Endometrium (tissue), 2 donors: Measurements from ENCODE around the gene CAPN5.
"Not testable (repeated sequence)": the region's sequence is repeated elsewhere in the genome, so short reads cannot be mapped to it uniquely, and the experiment has no call there.

Experiments
- FAIRE-seq: peaks from 2 replicates; lab custom pipeline; 2012; peaks lifted over from hg19 to GRCh38; lab: Jason Lieb, UNC
- donor health status: control.
- donor health status: control.

Gene CAPN5

DNA sequence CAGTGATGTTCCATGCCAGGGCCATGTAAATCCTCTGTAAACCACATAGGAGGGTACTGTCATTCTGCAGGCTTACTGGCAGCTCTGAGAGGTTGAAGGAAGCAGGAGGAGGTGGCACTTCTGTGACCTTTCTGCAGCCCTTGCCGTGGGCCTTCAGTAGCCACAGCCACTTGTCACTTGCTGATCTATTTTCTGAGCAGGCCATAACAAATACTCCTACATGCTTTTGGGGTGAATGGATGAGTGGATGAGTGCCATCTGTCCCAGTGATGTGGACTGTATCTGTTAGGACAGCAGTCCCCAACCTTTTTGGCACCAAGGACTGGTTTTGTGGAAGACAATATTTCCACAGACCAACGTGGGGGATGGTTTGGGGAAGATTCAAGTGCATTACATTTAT, 22.4 kb upstream of the CAPN5 start:
- no peak for FAIRE-seq

DNA sequence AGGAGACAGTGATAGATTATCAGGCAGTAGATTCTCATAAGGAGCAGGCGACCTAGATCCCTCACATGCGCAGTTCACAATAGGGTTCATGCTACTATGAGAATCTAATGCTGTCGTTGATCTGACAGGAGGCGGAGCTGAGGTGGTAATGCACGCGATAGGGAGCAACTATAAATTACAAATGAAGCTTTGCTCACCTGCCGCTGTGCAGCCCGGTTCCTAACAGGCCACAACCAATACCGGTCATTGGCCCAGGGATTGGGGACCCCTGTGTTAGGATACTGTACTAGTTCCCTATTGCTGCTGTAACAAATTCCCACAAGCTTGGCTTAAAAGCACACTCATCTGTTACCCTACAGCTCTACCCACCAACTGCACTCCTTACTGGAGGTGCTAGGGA, 21.9 kb upstream of the CAPN5 start:
- FAIRE-seq: no peak

DNA sequence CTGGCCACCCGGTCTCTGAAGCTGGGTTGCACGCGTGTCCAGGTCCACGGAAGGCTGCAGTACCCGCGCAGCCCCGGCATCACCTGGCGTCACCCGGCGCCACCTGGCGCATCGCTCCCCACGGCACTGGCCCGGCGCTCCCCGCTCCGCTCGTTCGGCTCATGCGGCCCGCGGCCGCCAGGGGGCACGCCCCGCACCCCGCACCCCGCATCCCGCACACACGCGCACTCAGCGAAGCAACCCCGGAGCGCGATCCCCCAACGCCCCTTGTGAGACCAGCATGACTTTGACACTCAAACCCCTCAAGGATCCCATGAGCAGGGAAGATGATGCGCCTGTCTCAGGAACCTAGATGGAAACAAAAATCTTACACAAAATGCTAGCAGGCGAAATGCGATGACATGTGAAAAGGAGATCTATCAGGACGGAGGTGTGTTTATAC, 20.7 kb upstream of the CAPN5 start:
- FAIRE-seq: no peak

DNA sequence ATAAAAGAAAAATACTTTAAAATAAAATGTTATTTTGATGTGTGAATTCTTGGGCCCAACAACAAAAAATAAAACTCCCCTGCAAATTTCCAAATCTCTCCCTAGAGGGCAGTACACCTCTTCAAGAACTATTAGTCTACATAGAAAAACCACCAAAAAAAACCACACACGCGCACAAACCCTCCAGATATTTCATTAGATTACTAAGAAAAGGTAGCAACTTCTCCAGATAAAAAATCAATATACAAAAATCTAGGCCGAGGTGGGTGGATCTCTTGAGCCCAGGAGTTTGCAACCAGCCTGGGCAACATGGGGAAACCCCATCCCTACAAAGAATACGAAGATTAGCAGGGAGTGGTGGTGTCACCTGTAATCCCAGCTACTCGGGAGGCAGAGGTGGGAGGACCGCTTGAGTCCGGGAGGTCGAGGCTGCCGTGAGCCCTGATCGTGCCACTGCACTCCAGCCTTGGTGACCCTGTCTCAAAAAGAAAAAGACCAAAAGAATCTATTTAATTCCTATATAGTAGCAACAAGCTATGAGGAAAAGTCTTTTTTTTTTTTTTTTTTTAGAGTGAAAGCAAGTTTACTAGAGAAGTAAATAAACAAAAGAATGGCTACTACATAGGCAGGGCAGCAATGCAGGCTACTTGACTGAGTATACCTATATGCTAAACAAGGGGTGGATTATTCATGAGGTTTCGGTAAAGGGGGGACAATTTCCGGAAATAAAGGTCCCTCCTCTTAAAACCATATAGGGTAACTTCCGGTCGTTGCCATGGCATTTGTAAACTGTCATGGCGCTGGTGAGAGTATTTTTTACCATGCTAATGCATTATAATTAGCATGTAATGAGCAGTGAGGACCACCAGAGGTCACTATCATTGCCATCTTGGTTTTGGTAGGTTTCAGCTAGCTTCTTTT, 19.5 kb upstream of the CAPN5 start:
- FAIRE-seq: peak; percentile 96

DNA sequence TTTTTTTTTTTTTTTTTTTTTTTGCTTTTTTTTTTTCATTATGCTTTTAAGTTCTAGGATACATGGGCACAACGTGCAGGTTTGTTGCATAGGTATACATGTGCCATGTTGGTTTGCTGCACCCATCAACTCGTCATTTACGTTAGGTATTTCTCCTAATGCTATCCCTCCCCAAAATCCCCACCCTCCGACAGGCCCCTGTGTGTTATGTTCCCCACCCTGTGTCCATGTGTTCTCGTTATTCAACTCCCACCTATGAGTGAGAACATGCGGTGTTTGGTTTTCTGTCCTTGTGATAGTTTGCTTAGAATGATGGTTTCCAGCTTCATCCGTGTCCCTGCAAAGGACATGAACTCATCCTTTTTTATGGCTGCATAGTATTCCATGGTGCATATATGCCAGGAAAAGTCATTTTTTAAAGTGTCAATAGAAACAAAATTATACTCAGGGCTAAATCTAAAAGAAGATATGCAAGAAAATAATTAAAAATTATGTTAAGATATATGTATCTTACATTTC, 18.8 kb upstream of the CAPN5 start:
- not testable (repeated sequence) for FAIRE-seq

- no peak for FAIRE-seq
Observed at GRCh38 chr11:77049026-77049425, 17.7 kb upstream of the CAPN5 start.

GRCh38 chr11:77051511-77051910, 15.3 kb upstream of the CAPN5 start:
- no peak for FAIRE-seq

- no peak for FAIRE-seq
Observed at GRCh38 chr11:77052518-77052917, 14.3 kb upstream of the CAPN5 start.

DNA sequence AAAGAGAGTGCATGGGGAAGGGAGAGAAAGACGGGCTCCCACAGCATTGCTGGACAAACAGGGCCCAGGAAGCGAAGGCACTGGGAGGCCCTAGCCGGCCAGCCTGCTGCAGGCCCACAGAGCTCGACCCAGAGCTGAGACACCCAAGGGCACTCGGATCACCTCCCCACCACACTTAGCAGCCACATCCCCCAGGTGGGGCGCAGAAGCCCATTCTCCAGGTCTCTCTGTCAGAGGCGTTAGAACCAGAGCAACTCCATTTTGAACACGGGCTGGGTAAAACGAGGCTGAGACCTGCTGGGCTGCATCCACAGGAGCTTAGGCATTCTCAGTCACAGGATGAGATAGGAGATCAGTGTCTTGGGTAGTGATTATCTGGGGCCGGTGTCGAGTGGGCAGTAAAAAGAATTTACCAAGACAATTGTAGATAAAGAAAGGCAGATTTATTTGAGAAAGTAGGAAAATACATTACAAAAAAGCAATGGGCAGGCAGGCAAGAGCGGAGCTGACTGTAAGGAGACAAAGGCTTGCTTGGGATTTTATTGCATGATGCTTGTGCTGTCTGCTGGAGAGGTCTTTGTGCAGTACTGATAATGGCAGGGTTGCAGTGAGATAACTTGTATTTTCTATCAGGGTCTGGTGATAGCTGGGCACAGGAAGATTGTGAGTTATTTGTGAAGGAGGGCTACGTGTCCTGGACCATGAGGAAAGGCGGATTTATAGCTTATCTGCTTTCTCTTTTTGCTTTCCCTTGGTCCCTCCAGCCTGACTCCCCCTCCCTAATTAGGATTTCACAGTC, 13.4 kb upstream of the CAPN5 start:
- FAIRE-seq: no peak

GRCh38 chr11:77054084-77054483, 12.7 kb upstream of the CAPN5 start:
- no peak for FAIRE-seq

DNA sequence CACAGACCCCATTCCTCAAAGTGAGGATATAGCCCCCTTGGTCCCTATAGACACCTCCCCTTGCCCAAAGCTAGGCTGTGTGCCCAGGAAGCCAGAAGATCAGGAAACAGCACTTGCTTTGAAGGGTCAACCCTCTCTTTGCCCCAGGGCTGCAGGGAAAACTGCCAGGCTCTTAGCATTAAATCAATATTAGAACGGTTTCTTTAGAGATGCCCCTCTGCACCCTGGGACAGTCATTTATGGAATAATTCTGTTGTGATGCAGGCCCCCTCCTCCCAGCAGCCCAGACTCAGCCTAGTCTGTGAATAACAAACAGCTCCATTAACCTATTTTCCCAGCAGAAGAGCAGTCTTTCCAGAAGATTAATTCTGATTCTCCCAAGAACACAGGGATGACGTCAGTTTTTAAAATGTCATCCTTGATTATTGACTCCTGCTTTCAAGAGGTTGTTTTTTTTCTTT, 11.6 kb upstream of the CAPN5 start:
- FAIRE-seq: no peak

DNA sequence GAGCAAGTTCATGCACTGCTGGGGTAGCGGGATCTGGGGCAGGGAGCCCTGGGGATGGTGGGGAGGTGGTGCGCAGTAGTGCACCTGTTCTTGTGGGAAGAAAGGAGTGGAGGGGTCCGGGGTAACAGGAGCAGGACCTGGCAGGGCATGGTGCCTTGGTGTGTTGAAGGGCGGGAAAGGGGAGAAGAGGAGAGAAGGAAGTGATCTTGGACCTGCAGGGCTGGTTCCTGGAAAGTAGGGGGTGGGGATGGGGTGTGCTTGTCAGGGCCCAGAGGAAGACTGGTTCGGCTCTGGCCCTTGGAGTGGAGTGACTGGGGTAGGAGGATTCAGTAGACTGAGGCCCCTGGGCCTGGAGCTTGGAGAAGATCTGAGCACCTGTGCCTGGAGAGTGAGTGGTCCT, 10.9 kb upstream of the CAPN5 start:
- FAIRE-seq: no peak

- no peak for FAIRE-seq
Observed at GRCh38 chr11:77056814-77057402, 9.9 kb upstream of the CAPN5 start.

DNA sequence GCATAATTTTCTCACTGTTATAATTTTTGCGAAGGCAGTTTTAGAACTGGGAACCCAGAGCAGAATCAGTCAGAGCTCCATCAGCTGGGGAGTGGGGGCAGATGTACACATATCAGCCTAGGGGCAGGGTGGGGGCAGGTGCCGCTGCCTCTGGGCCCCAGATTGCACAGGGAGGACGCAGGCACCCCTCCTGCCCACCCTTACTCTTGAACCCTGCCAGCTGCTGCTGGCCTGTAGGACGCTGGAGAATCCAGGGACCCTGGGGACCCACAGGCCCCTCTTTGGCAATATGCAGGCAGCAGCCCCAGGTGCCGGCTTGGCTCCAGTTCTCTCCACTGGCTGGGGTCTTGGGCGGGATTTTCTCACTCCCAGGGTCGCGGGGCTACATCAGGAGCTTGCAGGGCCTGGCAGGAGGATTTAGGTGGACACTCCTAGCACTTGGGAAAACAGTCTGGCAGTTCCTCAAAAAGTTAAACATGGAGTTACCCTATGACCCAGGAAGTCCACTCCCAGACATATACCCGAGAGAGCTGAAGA, 8.8 kb upstream of the CAPN5 start:
- no peak for FAIRE-seq

DNA sequence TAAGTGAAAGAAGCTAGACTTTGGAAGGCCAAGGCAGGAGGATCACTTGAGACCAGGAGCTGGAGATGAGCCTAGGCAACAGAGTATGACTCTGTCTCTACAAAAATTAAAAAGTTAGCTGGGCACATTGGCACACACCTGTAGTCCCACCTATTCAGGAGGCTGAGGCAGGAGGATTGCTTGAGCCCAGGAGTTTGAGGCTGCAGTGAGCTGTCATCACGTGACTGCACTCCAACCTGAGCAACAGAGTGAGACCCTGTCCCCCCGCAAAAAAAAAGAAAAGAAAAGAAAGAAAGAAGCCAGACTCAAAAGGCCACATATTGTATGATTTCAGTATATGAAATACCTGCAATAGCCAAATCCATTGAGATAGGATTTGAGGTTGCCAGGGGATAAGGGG, 7.9 kb upstream of the CAPN5 start:
- FAIRE-seq: no peak

- no peak for FAIRE-seq
Observed at GRCh38 chr11:77059806-77060205, 7.0 kb upstream of the CAPN5 start.

DNA sequence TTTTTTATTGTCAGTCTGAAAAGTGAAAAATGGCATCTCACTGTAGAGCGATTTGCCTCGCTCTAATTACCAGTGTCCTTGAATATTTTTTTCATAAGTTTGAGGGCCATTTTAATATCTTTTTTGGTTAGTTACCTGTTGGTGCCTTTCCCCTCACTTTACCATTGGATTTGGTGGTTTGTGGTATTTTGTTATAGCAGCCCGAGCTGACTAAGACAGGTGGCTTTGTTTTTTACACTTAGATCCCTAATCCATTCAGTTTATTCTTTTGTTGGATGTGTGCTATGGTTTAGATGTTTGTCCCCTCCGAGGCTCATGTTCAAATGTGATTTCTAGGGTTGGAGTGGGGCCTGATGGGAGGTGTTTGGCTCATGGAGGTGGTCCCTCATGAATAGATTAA, 6.5 kb upstream of the CAPN5 start:
- no peak for FAIRE-seq

DNA sequence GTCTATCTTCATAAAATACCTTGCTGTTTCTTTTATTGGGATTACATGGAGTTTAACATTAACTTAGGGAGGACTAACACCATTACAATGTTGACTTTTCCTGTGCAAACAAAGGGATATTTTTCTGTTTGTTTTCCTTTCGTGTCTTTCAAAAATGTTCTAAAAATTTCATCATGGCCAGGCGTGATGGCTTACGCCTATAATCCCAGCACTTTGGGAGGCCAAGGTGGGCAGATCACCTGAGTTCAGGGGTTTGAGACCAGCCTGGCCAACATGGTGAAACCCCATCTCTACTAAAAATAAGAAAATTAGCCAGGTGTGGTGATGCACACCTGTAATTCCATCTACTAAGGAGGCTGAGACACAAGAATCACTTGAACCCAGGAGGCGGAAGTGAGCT, 5.5 kb upstream of the CAPN5 start:
- not testable (repeated sequence) for FAIRE-seq

- FAIRE-seq: no peak
Observed at GRCh38 chr11:77062924-77063323, 3.8 kb upstream of the CAPN5 start.

DNA sequence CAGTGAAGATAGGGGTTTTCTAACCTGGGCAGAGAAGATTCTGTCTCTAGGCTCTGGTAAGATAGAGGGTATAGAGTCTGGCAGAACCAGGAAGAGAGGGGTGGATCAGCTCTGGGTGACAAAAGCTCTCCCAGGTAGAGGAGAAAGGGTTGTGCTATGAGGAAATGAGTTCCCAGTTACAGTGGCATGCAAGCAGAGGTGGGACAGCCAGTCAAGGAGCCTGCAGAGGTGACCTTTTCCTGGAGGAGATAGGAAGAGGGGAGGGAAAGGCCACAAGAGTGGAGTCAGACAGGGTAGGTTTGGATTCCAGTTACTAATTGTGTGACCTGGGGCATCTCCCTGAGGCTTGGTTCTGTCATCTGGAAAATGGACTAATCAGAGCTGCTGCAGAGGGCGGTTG, 3.4 kb upstream of the CAPN5 start:
- no peak for FAIRE-seq

DNA sequence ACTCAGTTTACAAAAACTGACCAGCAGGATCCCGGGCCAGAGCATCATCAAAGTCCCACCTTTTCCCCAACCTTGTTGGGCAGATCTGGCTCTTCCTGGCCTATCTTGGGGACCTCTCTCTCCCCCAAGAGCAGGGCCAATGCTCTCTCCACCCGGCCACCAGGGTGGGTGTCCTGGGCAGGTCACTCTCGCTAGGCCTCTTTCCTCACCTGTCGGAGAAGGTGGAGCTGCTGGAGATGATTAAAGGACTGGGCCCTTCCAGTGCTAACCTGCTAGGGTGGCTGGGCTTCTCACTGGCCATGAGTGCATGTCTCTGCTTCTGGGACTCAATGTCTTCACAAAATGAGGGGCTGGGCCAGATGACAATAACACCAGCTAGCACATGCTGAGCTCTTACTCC, 2.9 kb upstream of the CAPN5 start:
- FAIRE-seq: no peak

GRCh38 chr11:77064648-77065217, 2.0 kb upstream of the CAPN5 start:
- FAIRE-seq: no peak
